ENCODE data around the gene KRTAP3-1. TPM values are rescaled to one million over a fixed set of nuclear protein-coding genes. Genes with fewer than 3 reads are reported as not detected.

The KRTAP3-1 gene
- total RNA-seq, 1 experiment from 2014 or later, result not detected

DNA sequence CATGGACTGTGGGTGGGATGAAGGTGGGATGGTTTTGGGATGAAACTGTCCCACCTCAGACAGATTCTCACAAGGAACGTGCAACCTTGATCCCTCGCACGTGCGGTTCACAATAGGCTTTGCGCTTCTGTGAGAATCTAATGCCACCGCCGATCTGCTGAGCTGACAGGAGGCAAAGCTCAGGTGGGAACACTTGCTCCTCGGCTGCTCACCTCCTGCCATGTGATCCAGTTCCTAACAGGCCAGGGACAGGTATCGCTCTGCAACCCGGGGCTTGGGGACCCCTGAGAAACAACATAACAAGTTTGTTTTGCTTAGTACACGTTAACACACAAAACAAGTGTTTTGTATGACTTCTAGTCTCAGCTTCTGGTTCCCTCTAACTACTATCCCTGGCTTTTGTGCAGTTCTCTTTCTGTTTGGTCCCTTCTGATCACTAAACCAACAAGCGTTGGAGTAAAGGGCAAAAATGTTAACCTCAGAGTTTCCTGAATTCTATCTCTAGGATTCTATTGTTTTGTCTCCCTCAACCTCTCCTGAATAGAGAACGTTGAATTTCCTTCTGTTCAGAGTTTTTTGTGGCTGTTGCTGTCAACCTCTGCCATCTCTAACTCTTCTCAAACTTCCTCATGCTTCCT lies 7.8 kb upstream of the KRTAP3-1 start:
- H3K9me3 ChIP-seq (ENCODE audit: control insufficient read depth, low read depth, low read length), result no peaks in the 10 kb centered on the region
- no peak overlapping the region for H3K9ac ChIP-seq (ENCODE audit: extremely low read depth, insufficient read length, low read length)
- no peak overlapping the region for H2AK5ac ChIP-seq (ENCODE audit: insufficient read length, low read length)
- Mint-ChIP-seq H3K27ac (no peak overlapping the region), H3K4me1 (peaks cover 0 to 2% of the 10 kb centered on the region in 2 experiments; a peak in 1 of 4 replicates), H3K4me3 (no peak overlapping the region), H3K36me3 (ENCODE audit: insufficient read depth in 1 of 3, low read depth in 3 of 3) (no peaks in the 10 kb centered on the region), H3K9me3 (no peaks in the 10 kb centered on the region), H3K27me3 (ENCODE audit: low read depth) (no peaks in the 10 kb centered on the region)
- no peak for DNase-seq
- H2BK20ac ChIP-seq (ENCODE audit: low read depth, low read length, poor library complexity, severe bottlenecking), result no peak overlapping the region
- H3K14ac ChIP-seq (ENCODE audit: insufficient read depth, low read length), result no peak overlapping the region
- H2BK5ac ChIP-seq (ENCODE audit: insufficient read length, low read length), result no peak overlapping the region
- no peak overlapping the region for H2AFZ ChIP-seq (ENCODE audit: low read length)
- no peak overlapping the region for H2BK12ac ChIP-seq (ENCODE audit: insufficient read length, low read depth, low read length)
- H2BK15ac ChIP-seq (ENCODE audit: low read depth, low read length), result no peak overlapping the region
- no peak overlapping the region for H3K4ac ChIP-seq (ENCODE audit: low read depth, low read length)
- H3K79me2 ChIP-seq (ENCODE audit: insufficient read depth, low read length), result no peaks in the 10 kb centered on the region
- no peak overlapping the region for H3K27ac ChIP-seq (ENCODE audit: insufficient read length, low read depth, low read length)
- H3K23me2 ChIP-seq (ENCODE audit: insufficient read length, low read depth, low read length, poor library complexity, severe bottlenecking), result no peaks in the 10 kb centered on the region
- H3K79me1 ChIP-seq (ENCODE audit: insufficient read depth, low read depth, low read length, poor library complexity, severe bottlenecking), result no peaks in the 10 kb centered on the region
- H3K18ac ChIP-seq (ENCODE audit: insufficient read length, low read depth, low read length), result no peak overlapping the region
- no peak overlapping the region for H4K5ac ChIP-seq (ENCODE audit: insufficient read length, low read depth, low read length)
- H3K4me2 ChIP-seq (ENCODE audit: insufficient read depth, insufficient read length, low read length), result no peak overlapping the region
- no peak overlapping the region for H4K8ac ChIP-seq (replicated peaks; ENCODE audit: insufficient read length, low read depth, low read length)
- no peak overlapping the region for H4K91ac ChIP-seq (ENCODE audit: insufficient read length, low read depth, low read length)
- no peak overlapping the region for H3K56ac ChIP-seq (ENCODE audit: insufficient read length, low read depth, low read length)
- H2BK120ac ChIP-seq (ENCODE audit: low read depth, low read length, poor library complexity, severe bottlenecking), result no peak overlapping the region
- no peak overlapping the region for H3T11ph ChIP-seq (ENCODE audit: low read length)
- TF ChIP-seq, protein P1, sequence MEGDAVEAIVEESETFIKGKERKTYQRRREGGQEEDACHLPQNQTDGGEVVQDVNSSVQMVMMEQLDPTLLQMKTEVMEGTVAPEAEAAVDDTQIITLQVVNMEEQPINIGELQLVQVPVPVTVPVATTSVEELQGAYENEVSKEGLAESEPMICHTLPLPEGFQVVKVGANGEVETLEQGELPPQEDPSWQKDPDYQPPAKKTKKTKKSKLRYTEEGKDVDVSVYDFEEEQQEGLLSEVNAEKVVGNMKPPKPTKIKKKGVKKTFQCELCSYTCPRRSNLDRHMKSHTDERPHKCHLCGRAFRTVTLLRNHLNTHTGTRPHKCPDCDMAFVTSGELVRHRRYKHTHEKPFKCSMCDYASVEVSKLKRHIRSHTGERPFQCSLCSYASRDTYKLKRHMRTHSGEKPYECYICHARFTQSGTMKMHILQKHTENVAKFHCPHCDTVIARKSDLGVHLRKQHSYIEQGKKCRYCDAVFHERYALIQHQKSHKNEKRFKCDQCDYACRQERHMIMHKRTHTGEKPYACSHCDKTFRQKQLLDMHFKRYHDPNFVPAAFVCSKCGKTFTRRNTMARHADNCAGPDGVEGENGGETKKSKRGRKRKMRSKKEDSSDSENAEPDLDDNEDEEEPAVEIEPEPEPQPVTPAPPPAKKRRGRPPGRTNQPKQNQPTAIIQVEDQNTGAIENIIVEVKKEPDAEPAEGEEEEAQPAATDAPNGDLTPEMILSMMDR (conservative IDR thresholded peaks at IDR 0.05), result no peak
- H3K23ac ChIP-seq (ENCODE audit: insufficient read length, low read depth, low read length), result no peak overlapping the region
- no peaks in the 10 kb centered on the region for H4K20me1 ChIP-seq (ENCODE audit: control insufficient read depth, insufficient read depth, insufficient read length)
- WGBS (ENCODE audit: extremely low coverage, insufficient read length, low lambda C conversion rate), result no CpG with 5 or more reads among the region's 13 CpGs
- H3K27me3 ChIP-seq (ENCODE audit: insufficient read depth, low read length), result no peaks in the 10 kb centered on the region
- H3K4me1 ChIP-seq (ENCODE audit: insufficient read depth, low read length), result no peaks in the 10 kb centered on the region

All from H9 (cell line).